ENCODE results near the gene VPS52. TPM values are rescaled to one million over a fixed set of nuclear protein-coding genes. Genes with fewer than 3 reads are reported as not detected.
A peak's percentile ranks its signal among the peaks of the same experiment; 100 is the strongest.

The VPS52 gene
- total and polyA plus RNA-seq, 9 of the 15 experiments (the other 6 are each of a cell fraction or from before 2014, with no cell fraction given), result 24.4 to 103 (median 40.2) TPM

DNA sequence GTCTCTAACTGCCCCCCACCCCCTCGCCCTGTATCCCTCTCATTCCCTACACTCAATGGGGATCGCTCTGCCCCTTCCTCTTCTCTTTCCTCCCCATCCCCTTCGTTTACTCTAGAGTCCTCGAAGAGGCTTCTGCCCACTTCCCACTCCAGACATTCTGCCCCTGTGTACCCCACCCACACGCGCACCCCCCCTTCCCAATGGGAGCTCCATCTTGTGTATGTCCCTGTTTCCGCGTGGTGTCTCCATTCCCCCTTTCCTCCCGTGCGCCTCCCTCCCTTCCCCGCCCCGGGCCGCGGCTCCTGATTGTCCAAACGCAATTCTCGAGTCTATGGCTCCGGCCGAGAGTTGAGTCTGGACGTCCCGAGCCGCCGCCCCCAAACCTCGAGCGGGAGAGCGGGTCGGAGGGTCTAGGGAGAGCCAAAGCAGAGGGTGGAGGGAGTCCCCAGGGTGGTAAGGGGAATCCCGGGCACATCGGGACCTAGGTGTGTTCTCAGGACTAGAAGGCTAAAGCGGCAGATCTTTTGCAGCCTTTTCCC, 64.1 kb downstream of the VPS52 start (continued):
- TF ChIP-seq NRF1 (conservative IDR thresholded peaks at IDR 0.05 in 1 of 2, IDR thresholded peaks at IDR 0.05 in 1 of 2) (no peak), TBP (optimal IDR thresholded peaks at IDR 0.05; ENCODE audit: low read depth, low read length) (peak; percentile 30), PCBP1 (IDR thresholded peaks at IDR 0.05; ENCODE audit: low read depth, low read length, poor library complexity, severe bottlenecking) (peak; percentile 22), ELF4 (CRISPR knock-in tag; IDR thresholded peaks at IDR 0.05) (peak; percentile 22; the same call in 1 of the 2 replicates), ZKSCAN8 (CRISPR knock-in tag; IDR thresholded peaks at IDR 0.05) (no peak), KAT7 (CRISPR knock-in tag; IDR thresholded peaks at IDR 0.05; ENCODE audit: borderline replicate concordance) (peak; percentile 85; the same call in 1 of the 2 replicates), FOXP1 (CRISPR knock-in tag; IDR thresholded peaks at IDR 0.05) (peak; percentile 54; the same call in 1 of the 2 replicates), SMAD4 (CRISPR knock-in tag; conservative IDR thresholded peaks at IDR 0.05) (no peak), LEF1 (IDR thresholded peaks at IDR 0.05) (no peak), BRD9 (IDR thresholded peaks at IDR 0.05; ENCODE audit: low read depth, partially characterized antibody) (peak; percentile 21), COPS2 (conservative IDR thresholded peaks at IDR 0.05) (no peak), CREM (IDR thresholded peaks at IDR 0.05; ENCODE audit: low read depth) (no peak), SOX6 (IDR thresholded peaks at IDR 0.05) (no peak), NCOA2 (IDR thresholded peaks at IDR 0.05; ENCODE audit: partially characterized antibody in 2 of 2) (no peak), SNRNP70 (optimal IDR thresholded peaks at IDR 0.05; ENCODE audit: low read depth, low read length) (no peak), ZNF197 (CRISPR knock-in tag; IDR thresholded peaks at IDR 0.05; ENCODE audit: low read depth) (no peak), TSC22D4 (tag; IDR thresholded peaks at IDR 0.05) (no peak), ZNF140 (CRISPR knock-in tag; IDR thresholded peaks at IDR 0.05) (no peak), ZNF253 (CRISPR knock-in tag; conservative IDR thresholded peaks at IDR 0.05) (no peak), SREBF1 (IDR thresholded peaks at IDR 0.05; ENCODE audit: borderline replicate concordance, low read depth, low read length) (no peak), SMARCA4 (IDR thresholded peaks at IDR 0.05) (0 out of 2 replicates have a peak, but pooled peaks have one; percentile 16), ZBTB7A (IDR thresholded peaks at IDR 0.05; ENCODE audit: borderline replicate concordance, control insufficient read depth, low read depth, low read length) (0 out of 2 replicates have a peak, but pooled peaks have one; percentile 3), TCF7L2 (IDR thresholded peaks at IDR 0.05; ENCODE audit: low read depth, low read length) (no peak), ZNF778 (CRISPR knock-in tag; IDR thresholded peaks at IDR 0.05) (no peak), RB1 (IDR thresholded peaks at IDR 0.05; ENCODE audit: low read depth) (peak; percentile 5; the same call in 1 of the 2 replicates), MCM7 (IDR thresholded peaks at IDR 0.05) (no peak), ZNF224 (CRISPR knock-in tag; IDR thresholded peaks at IDR 0.05) (0 out of 2 replicates have a peak, but pooled peaks have one; percentile 44)
- TF ChIP-seq, protein P1, sequence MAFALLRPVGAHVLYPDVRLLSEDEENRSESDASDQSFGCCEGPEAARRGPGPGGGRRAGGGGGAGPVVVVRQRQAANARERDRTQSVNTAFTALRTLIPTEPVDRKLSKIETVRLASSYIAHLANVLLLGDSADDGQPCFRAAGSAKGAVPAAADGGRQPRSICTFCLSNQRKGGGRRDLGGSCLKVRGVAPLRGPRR (CRISPR knock-in tag; IDR thresholded peaks at IDR 0.05), result no peak
